GM10248 (cell line): ENCODE measurements around the gene MAP3K6.

Experiments used
- CTCF ChIA-PET: fragments of 300-600 bp; sonication (Branson Sonifier 250); formaldehyde crosslinking; extraction: SDS; loops from one replicate; lab custom pipeline; 2021; ENCODE audit warnings: antibody characterized with exemption; lab: Yijun Ruan, JAX
- POLR2A ChIA-PET: fragments of 350-650 bp; sonication (Branson Sonifier 250); formaldehyde crosslinking; extraction: SDS; loops from one replicate; lab custom pipeline; 2020; ENCODE audit warnings: antibody characterized with exemption; lab: Yijun Ruan, JAX
- DNase-seq: peaks from one replicate; pipeline ENCODE4 v3.0.0; 2012; ENCODE audit errors: extremely low spot score
- CTCF ChIP-seq: IDR thresholded peaks from 2 replicates; pipeline ENCODE4 v1.5.1; 2012; ENCODE audit warnings: mild to moderate bottlenecking, low read depth; ENCODE audit errors: extremely low read depth, missing control alignments, control extremely low read depth

The MAP3K6 gene

GRCh38 chr1:27366411-27367159, at the start of gene MAP3K6:
MAP3K6 (minus strand) TSS chr1:27366961; CDS start chr1:27366597, 364 bp downstream.
- ChIA-PET CTCF (interaction anchor here (1.0 to 8.2 kb wide), 16 partner anchors 8 to 238 kb away, joined by 3 to 71 read pairs (median 8); partner anchors contain the start of genes CD164L2, FCN3 and GPR3), POLR2A (no interaction called here)
- TF ChIP-seq CTCF = peak; percentile 55
- peak; percentile 63 for DNase-seq

GRCh38 chr1:27414091-27414490, 47.3 kb upstream of the MAP3K6 start:
- DNase-seq = no peak
- CTCF ChIA-PET = interaction anchor here (0.7 to 5.1 kb wide), 11 partner anchors 9 to 250 kb away, joined by 3 to 41 read pairs (median 6); no protein-coding TSS in a partner anchor
- no peak for TF ChIP-seq CTCF
- POLR2A ChIA-PET = no interaction called here

GRCh38 chr1:27413004-27413403, 46.2 kb upstream of the MAP3K6 start:
- no peak for TF ChIP-seq CTCF
- DNase-seq = no peak
- ChIA-PET CTCF (interaction anchor here (0.9 to 5.1 kb wide), 8 partner anchors 11 to 195 kb away, joined by 3 to 41 read pairs (median 6); no protein-coding TSS in a partner anchor), POLR2A (interaction anchor here (0.6 kb wide), 1 partner anchor 258 kb away, joined by 4 read pairs; no protein-coding TSS in a partner anchor)

GRCh38 chr1:27412502-27412901, 45.7 kb upstream of the MAP3K6 start:
- TF ChIP-seq CTCF = no peak
- ChIA-PET CTCF (interaction anchor here (0.9 to 5.1 kb wide), 8 partner anchors 10 to 195 kb away, joined by 3 to 41 read pairs (median 6); no protein-coding TSS in a partner anchor), POLR2A (interaction anchor here (0.6 kb wide), 1 partner anchor 258 kb away, joined by 4 read pairs; no protein-coding TSS in a partner anchor)
- DNase-seq = no peak

GRCh38 chr1:27410709-27411108, 43.9 kb upstream of the MAP3K6 start:
- POLR2A ChIA-PET = no interaction called here
- no peak for TF ChIP-seq CTCF
- no peak for DNase-seq
- CTCF ChIA-PET = interaction anchor here (0.7 to 2.0 kb wide), 11 partner anchors 15 to 259 kb away, joined by 3 to 7 read pairs (median 5); partner anchors contain the start of gene WASF2

- ChIA-PET POLR2A (no interaction called here), CTCF (interaction anchor here (1.4 to 2.0 kb wide), 6 partner anchors 22 to 113 kb away, joined by 3 to 7 read pairs (median 5); partner anchors contain the start of gene WASF2)
- no peak for TF ChIP-seq CTCF
These were observed 42.9 kb upstream of the MAP3K6 start for GRCh38 chr1:27409669-27410068.

More at GRCh38 chr1:27409669-27410068, 42.9 kb upstream of the MAP3K6 start:
- DNase-seq = no peak
